PC-9 (cell line): Measurements from ENCODE around the gene GRB7.

Experiments used
- EZH2 ChIP-seq: fragments of 200-600 bp; sonication (generic); IDR thresholded peaks from 2 replicates; pipeline ENCODE4 v1.8.0; 2017; ENCODE audit warnings: antibody characterized with exemption, low read depth
- TF ChIP-seq, protein P1 (sequence below): fragments of 200-600 bp; sonication (generic); conservative IDR thresholded peaks from 2 replicates; pipeline ENCODE4 v1.6.1; 2017; ENCODE audit warnings: mixed run types, antibody characterized with exemption, mild to moderate bottlenecking, moderate library complexity

GRCh38 chr17:39732586-39732985 lies 5.2 kb upstream of the GRB7 start:
- TF ChIP-seq, protein P1, sequence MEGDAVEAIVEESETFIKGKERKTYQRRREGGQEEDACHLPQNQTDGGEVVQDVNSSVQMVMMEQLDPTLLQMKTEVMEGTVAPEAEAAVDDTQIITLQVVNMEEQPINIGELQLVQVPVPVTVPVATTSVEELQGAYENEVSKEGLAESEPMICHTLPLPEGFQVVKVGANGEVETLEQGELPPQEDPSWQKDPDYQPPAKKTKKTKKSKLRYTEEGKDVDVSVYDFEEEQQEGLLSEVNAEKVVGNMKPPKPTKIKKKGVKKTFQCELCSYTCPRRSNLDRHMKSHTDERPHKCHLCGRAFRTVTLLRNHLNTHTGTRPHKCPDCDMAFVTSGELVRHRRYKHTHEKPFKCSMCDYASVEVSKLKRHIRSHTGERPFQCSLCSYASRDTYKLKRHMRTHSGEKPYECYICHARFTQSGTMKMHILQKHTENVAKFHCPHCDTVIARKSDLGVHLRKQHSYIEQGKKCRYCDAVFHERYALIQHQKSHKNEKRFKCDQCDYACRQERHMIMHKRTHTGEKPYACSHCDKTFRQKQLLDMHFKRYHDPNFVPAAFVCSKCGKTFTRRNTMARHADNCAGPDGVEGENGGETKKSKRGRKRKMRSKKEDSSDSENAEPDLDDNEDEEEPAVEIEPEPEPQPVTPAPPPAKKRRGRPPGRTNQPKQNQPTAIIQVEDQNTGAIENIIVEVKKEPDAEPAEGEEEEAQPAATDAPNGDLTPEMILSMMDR: no peak
- no peak for TF ChIP-seq EZH2
